OCI-LY1 (cell line): ENCODE data around the gene SCUBE2.

ENCODE experiments used
- H2AFZ ChIP-seq: fragments of 200-600 bp; sonication (generic), shearing (Covaris generic); 2 replicates; pipeline ENCODE4 v1.6.0; 2014; ENCODE audit warnings: antibody characterized with exemption, mild to moderate bottlenecking, low read length
- H3F3A ChIP-seq: fragments of 200-600 bp; sonication (generic), shearing (Covaris generic); 2 replicates; pipeline ENCODE4 v1.6.0; 2014; ENCODE audit warnings: mild to moderate bottlenecking, antibody characterized with exemption, low read length, moderate library complexity; ENCODE audit not compliant: insufficient read depth
- H3K27ac ChIP-seq: fragments of 200-600 bp; sonication (generic); 2 replicates; pipeline ENCODE4 v1.5.1; 2014; ENCODE audit warnings: low read length, mixed run types, mild to moderate bottlenecking, low read depth; ENCODE audit not compliant: poor library complexity, severe bottlenecking
- H3K27me3 ChIP-seq: fragments of 200-600 bp; sonication (generic); 2 replicates; pipeline ENCODE4 v1.6.0; 2014; ENCODE audit warnings: antibody characterized with exemption, mild to moderate bottlenecking, low read length, moderate library complexity; ENCODE audit not compliant: insufficient read depth
- H3K36me3 ChIP-seq: fragments of 200-600 bp; sonication (generic); 2 replicates; pipeline ENCODE4 v1.6.1; 2014; ENCODE audit warnings: mild to moderate bottlenecking, antibody characterized with exemption, low read length, moderate library complexity, mixed read lengths; ENCODE audit not compliant: insufficient read depth
- H3K4me1 ChIP-seq: fragments of 200-600 bp; sonication (generic); 2 replicates; pipeline ENCODE4 v1.5.1; 2014; ENCODE audit warnings: mild to moderate bottlenecking, low read length, moderate library complexity; ENCODE audit not compliant: insufficient read depth, severe bottlenecking
- H3K4me2 ChIP-seq: fragments of 200-600 bp; sonication (generic), shearing (Covaris generic); 2 replicates; pipeline ENCODE4 v1.6.1; 2014; ENCODE audit warnings: low read length
- H3K4me3 ChIP-seq: fragments of 200-600 bp; sonication (generic); 2 replicates; pipeline ENCODE4 v1.5.1; 2014; ENCODE audit warnings: low read length, low read depth, mild to moderate bottlenecking, mixed read lengths; ENCODE audit not compliant: poor library complexity, severe bottlenecking
- H3K79me2 ChIP-seq: fragments of 200-600 bp; shearing (Covaris generic); 2 replicates; pipeline ENCODE4 v1.6.1; 2016; ENCODE audit warnings: mixed run types, low read length, mixed read lengths; ENCODE audit not compliant: insufficient read depth
- H3K9ac ChIP-seq: fragments of 200-600 bp; sonication (generic), shearing (Covaris generic); 2 replicates; pipeline ENCODE4 v1.6.1; 2014; ENCODE audit warnings: mild to moderate bottlenecking, low read length, mixed read lengths
- H3K9me2 ChIP-seq: fragments of 200-600 bp; sonication (generic), shearing (Covaris generic); 2 replicates; pipeline ENCODE4 v1.6.1; 2014; ENCODE audit warnings: low read depth, mild to moderate bottlenecking, low read length, mixed read lengths
- H3K9me3 ChIP-seq: fragments of 200-600 bp; shearing (Covaris generic); 2 replicates; pipeline ENCODE4 v1.6.1; 2014; ENCODE audit warnings: low read length, mixed read lengths
- H4K20me1 ChIP-seq: fragments of 200-600 bp; sonication (generic), shearing (Covaris generic); 2 replicates; pipeline ENCODE4 v1.6.0; 2016; ENCODE audit warnings: mild to moderate bottlenecking, low read length; ENCODE audit not compliant: insufficient read depth
- CTCF ChIP-seq: fragments of 200-600 bp; sonication (generic), shearing (Covaris generic); IDR thresholded peaks from 2 replicates; pipeline ENCODE4 v1.5.1; 2017; ENCODE audit warnings: mild to moderate bottlenecking, antibody characterized with exemption, low read length, moderate library complexity, mixed read lengths
- EZH2 ChIP-seq: fragments of 200-600 bp; sonication (generic), shearing (Covaris generic); IDR thresholded peaks from 2 replicates; pipeline ENCODE4 v1.8.0; 2017; ENCODE audit warnings: borderline replicate concordance, mixed run types, mild to moderate bottlenecking, antibody characterized with exemption, low read length, moderate library complexity, mixed read lengths

Gene SCUBE2

GRCh38 chr11:9028581-9028980 is 62.8 kb downstream of the SCUBE2 start:
- Histone ChIP-seq H3K79me2 (no peaks in the 10 kb centered on the region), H2AFZ (no peak overlapping the region), H3K9me3 (no peaks in the 10 kb centered on the region), H3K9me2 (no peaks in the 10 kb centered on the region), H3K4me2 (no peak overlapping the region), H3K27ac (no peak overlapping the region), H3K9ac (no peak overlapping the region), H3K36me3 (no peaks in the 10 kb centered on the region), H3K4me3 (no peak overlapping the region), H4K20me1 (no peaks in the 10 kb centered on the region), H3K4me1 (no peaks in the 10 kb centered on the region), H3K27me3 (no peaks in the 10 kb centered on the region; the same call in 1 of the 2 replicates), H3F3A (no peaks in the 10 kb centered on the region)
- TF ChIP-seq EZH2 (no peak), CTCF (no peak)

GRCh38 chr11:9025101-9025850 is 66.1 kb downstream of the SCUBE2 start:
- H3K9me2 ChIP-seq: no peaks in the 10 kb centered on the region
- H3K27ac ChIP-seq: no peak overlapping the region
- no peaks in the 10 kb centered on the region for H3F3A ChIP-seq
- no peak overlapping the region for H2AFZ ChIP-seq
- no peaks in the 10 kb centered on the region for H3K9me3 ChIP-seq
- H3K27me3 ChIP-seq: no peaks in the 10 kb centered on the region; the same call in 1 of the 2 replicates
- H3K4me3 ChIP-seq: no peak overlapping the region
- H3K4me1 ChIP-seq: no peaks in the 10 kb centered on the region
- H3K4me2 ChIP-seq: no peak overlapping the region
- H3K36me3 ChIP-seq: no peaks in the 10 kb centered on the region
- no peaks in the 10 kb centered on the region for H3K79me2 ChIP-seq
- TF ChIP-seq CTCF (no peak), EZH2 (no peak)
- no peaks in the 10 kb centered on the region for H4K20me1 ChIP-seq
- H3K9ac ChIP-seq: no peak overlapping the region

GRCh38 chr11:9022961-9023680 is 68.3 kb downstream of the SCUBE2 start:
- Histone ChIP-seq H3K27ac (no peak overlapping the region), H3K36me3 (no peaks in the 10 kb centered on the region), H3K4me1 (no peaks in the 10 kb centered on the region), H3K27me3 (0 out of 2 replicates have a peak, but pooled peaks cover 3% of the 10 kb centered on the region), H3K9ac (no peak overlapping the region), H2AFZ (no peak overlapping the region), H3K9me2 (no peaks in the 10 kb centered on the region), H3K79me2 (no peaks in the 10 kb centered on the region), H3F3A (no peaks in the 10 kb centered on the region), H4K20me1 (no peaks in the 10 kb centered on the region), H3K9me3 (no peaks in the 10 kb centered on the region), H3K4me3 (no peak overlapping the region), H3K4me2 (no peak overlapping the region)
- TF ChIP-seq CTCF (no peak), EZH2 (no peak)
